Mesenchymal stem cell (in vitro differentiated cells and primary cell): Measurements from ENCODE around the gene KRT13.

Experiments
- DNase-seq: peaks from one replicate; pipeline ENCODE4 v3.0.0-alpha.2; 2013
- H2AFZ ChIP-seq: one replicate; pipeline ENCODE4 v1.6.1; 2013; ENCODE audit warnings: low read depth, mild to moderate bottlenecking, control low read depth, inconsistent platforms, low read length, moderate library complexity
- H2AK5ac ChIP-seq: 2 replicates; pipeline ENCODE4 v1.6.1; 2013; ENCODE audit warnings: low read length, moderate library complexity, mild to moderate bottlenecking, inconsistent platforms; ENCODE audit not compliant: severe bottlenecking
- H2BK120ac ChIP-seq: one replicate; pipeline ENCODE4 v1.6.1; 2013; ENCODE audit warnings: low read depth, mild to moderate bottlenecking, inconsistent platforms, low read length, moderate library complexity
- H2BK12ac ChIP-seq, 2 experiments: one replicate each; pipeline ENCODE4 v1.6.1; 2013; ENCODE audit warnings: inconsistent platforms in 2 of 2, low read length in 2 of 2, mild to moderate bottlenecking in 2 of 2, moderate library complexity in 2 of 2, control low read depth in 1 of 2
- H2BK15ac ChIP-seq: one replicate; pipeline ENCODE4 v1.6.1; 2013; ENCODE audit warnings: mild to moderate bottlenecking, low read depth, inconsistent platforms; ENCODE audit not compliant: poor library complexity, severe bottlenecking
- H2BK5ac ChIP-seq: 2 replicates; pipeline ENCODE4 v1.6.1; 2013; ENCODE audit warnings: low read depth, mild to moderate bottlenecking, low read length, control low read depth, inconsistent platforms; ENCODE audit not compliant: poor library complexity, severe bottlenecking
- H3K14ac ChIP-seq, 2 experiments: one replicate each; pipeline ENCODE4 v1.6.1; 2013; ENCODE audit warnings: inconsistent platforms in 2 of 2, low read length in 2 of 2, control low read depth in 1 of 2, mild to moderate bottlenecking in 1 of 2, moderate library complexity in 1 of 2
- H3K18ac ChIP-seq, 2 experiments: one replicate each; pipeline ENCODE4 v1.6.1; 2013; ENCODE audit warnings: inconsistent platforms in 2 of 2, low read length in 2 of 2, control low read depth in 1 of 2, low read depth in 1 of 2, mild to moderate bottlenecking in 1 of 2
- H3K23ac ChIP-seq, 2 experiments: one replicate each; pipeline ENCODE4 v1.6.1; 2013; ENCODE audit warnings: inconsistent platforms in 2 of 2, low read length in 2 of 2, mild to moderate bottlenecking in 2 of 2, moderate library complexity in 2 of 2, control low read depth in 1 of 2
- H3K27ac ChIP-seq: 2 replicates; pipeline ENCODE4 v1.5.1; 2013; ENCODE audit warnings: mild to moderate bottlenecking, moderate library complexity, low read length, control low read depth, inconsistent platforms; ENCODE audit not compliant: poor library complexity, severe bottlenecking
- H3K27me3 ChIP-seq, 2 experiments: 2 replicates each; pipeline versions ENCODE4 v1.6.1 to v1.7.0; 2013; ENCODE audit warnings: low read length in 2 of 2, mild to moderate bottlenecking in 2 of 2, moderate library complexity in 2 of 2, control low read depth in 1 of 2, inconsistent platforms in 1 of 2; ENCODE audit not compliant: control insufficient read depth in 1 of 2, insufficient read depth in 1 of 2
- H3K36me3 ChIP-seq, 2 experiments: 2 replicates each; pipeline versions ENCODE4 v1.6.1 to v1.7.0; 2013; ENCODE audit warnings: low read length in 2 of 2, control low read depth in 1 of 2, inconsistent platforms in 1 of 2, low read depth in 1 of 2, mild to moderate bottlenecking in 1 of 2; ENCODE audit not compliant: insufficient read depth in 2 of 2, control insufficient read depth in 1 of 2
- H3K4ac ChIP-seq, 2 experiments: one replicate each; pipeline ENCODE4 v1.6.1; 2013; ENCODE audit warnings: inconsistent platforms in 2 of 2, low read length in 2 of 2, mild to moderate bottlenecking in 2 of 2, moderate library complexity in 2 of 2, control low read depth in 1 of 2, low read depth in 1 of 2
- H3K4me1 ChIP-seq: 2 replicates; pipeline ENCODE4 v1.6.1; 2013; ENCODE audit warnings: low read depth, low read length, control low read depth; ENCODE audit not compliant: control insufficient read depth, insufficient read depth
- H3K4me2 ChIP-seq: 2 replicates; pipeline ENCODE4 v1.6.1; 2013; ENCODE audit warnings: low read length, mild to moderate bottlenecking, inconsistent platforms; ENCODE audit not compliant: poor library complexity, severe bottlenecking
- H3K4me3 ChIP-seq, 2 experiments: 2 replicates each; pipeline versions ENCODE4 v1.5.1 to v1.7.0; 2013; ENCODE audit warnings: low read length in 2 of 2, mild to moderate bottlenecking in 2 of 2, control low read depth in 1 of 2, low read depth in 1 of 2; ENCODE audit not compliant: insufficient read depth in 1 of 2
- H3K79me1 ChIP-seq: replicated peaks from 2 replicates; pipeline ENCODE4 v1.6.1; 2013; ENCODE audit warnings: mild to moderate bottlenecking, control low read depth, low read length, inconsistent platforms; ENCODE audit not compliant: poor library complexity, severe bottlenecking
- H3K9ac ChIP-seq: 2 replicates; pipeline ENCODE4 v1.7.0; 2013; ENCODE audit warnings: mild to moderate bottlenecking, low read length, moderate library complexity
- H3K9me3 ChIP-seq: 2 replicates; pipeline ENCODE4 v1.7.0; 2013; ENCODE audit warnings: mild to moderate bottlenecking, low read length; ENCODE audit not compliant: control insufficient read depth
- H4K8ac ChIP-seq: one replicate; pipeline ENCODE4 v1.6.1; 2013; ENCODE audit warnings: inconsistent platforms, mild to moderate bottlenecking, low read length, moderate library complexity
- H4K91ac ChIP-seq: one replicate; pipeline ENCODE4 v1.6.1; 2013; ENCODE audit warnings: mild to moderate bottlenecking, low read length, inconsistent platforms
- WGBS: methylation state at CpG from one replicate; pipeline ENCODE4 v1.1.7; 2013; ENCODE audit warnings: mixed read lengths; 5-methylcytosine and 5-hydroxymethylcytosine counted together

The KRT13 gene

GRCh38 chr17:41504246-41504977 is 1.0 kb downstream of the KRT13 start:
- H3K79me1 ChIP-seq: no peaks in the 10 kb centered on the region
- no peak overlapping the region for H3K4me2 ChIP-seq
- no peak overlapping the region for H3K4me3 ChIP-seq
- peaks cover 9% of the 10 kb centered on the region for H3K4me1 ChIP-seq
- H2BK120ac ChIP-seq: no peak overlapping the region
- no peak overlapping the region for H3K18ac ChIP-seq
- H3K36me3 ChIP-seq: no peaks in the 10 kb centered on the region
- no peak overlapping the region for H2BK12ac ChIP-seq
- no peak overlapping the region for H4K8ac ChIP-seq
- no peak overlapping the region for H3K23ac ChIP-seq
- no peak overlapping the region for H3K14ac ChIP-seq
- no peak overlapping the region for H2BK15ac ChIP-seq
- H2AFZ ChIP-seq: no peak overlapping the region
- H3K9me3 ChIP-seq: no peaks in the 10 kb centered on the region
- H3K9ac ChIP-seq: no peak overlapping the region
- peaks cover 0 to 8% of the 10 kb centered on the region in 2 experiments for H3K27me3 ChIP-seq
- no peak overlapping the region for H2AK5ac ChIP-seq
- H3K27ac ChIP-seq: no peak overlapping the region
- 81% methylated on average over 6 of the region's 8 CpGs for WGBS
- no peak for DNase-seq
- H4K91ac ChIP-seq: no peak overlapping the region
- H3K4ac ChIP-seq: no peak overlapping the region
- H2BK5ac ChIP-seq: no peak overlapping the region

GRCh38 chr17:41503202-41503601 is 2.2 kb downstream of the KRT13 start:
- Histone ChIP-seq H3K27me3 (no peaks in the 10 kb centered on the region), H3K14ac (no peak overlapping the region), H3K9ac (no peak overlapping the region), H2BK5ac (no peak overlapping the region), H3K4ac (no peak overlapping the region), H2BK12ac (no peak overlapping the region), H2AFZ (no peak overlapping the region), H3K36me3 (no peaks in the 10 kb centered on the region), H3K18ac (no peak overlapping the region), H3K9me3 (no peaks in the 10 kb centered on the region), H2BK15ac (no peak overlapping the region), H2BK120ac (no peak overlapping the region), H3K4me2 (no peak overlapping the region), H3K4me1 (peaks cover 9% of the 10 kb centered on the region), H4K91ac (no peak overlapping the region), H2AK5ac (no peak overlapping the region), H3K4me3 (no peak overlapping the region), H3K79me1 (no peaks in the 10 kb centered on the region), H3K27ac (no peak overlapping the region), H4K8ac (no peak overlapping the region), H3K23ac (no peak overlapping the region)
- 95% methylated on average over 4 of the region's 9 CpGs for WGBS
- no peak for DNase-seq

- H3K4ac ChIP-seq: peak overlapping the region in 1 of 2 experiments; percentile 46
- WGBS: 62% methylated on average over 15 of the region's 15 CpGs
These were observed 5.1 kb downstream of the KRT13 start for GRCh38 chr17:41500131-41500911.

GRCh38 chr17:41499714-41500113 is 5.7 kb downstream of the KRT13 start:
- H3K36me3 ChIP-seq: no peaks in the 10 kb centered on the region
- H3K9ac ChIP-seq: no peak overlapping the region
- H3K4me3 ChIP-seq: no peak overlapping the region
- no peak overlapping the region for H3K18ac ChIP-seq
- H3K27ac ChIP-seq: no peak overlapping the region
- H3K27me3 ChIP-seq: no peaks in the 10 kb centered on the region
- H2BK15ac ChIP-seq: no peak overlapping the region
- H2BK5ac ChIP-seq: no peak overlapping the region
- H2BK120ac ChIP-seq: no peak overlapping the region
- no peak overlapping the region for H3K14ac ChIP-seq
- no peaks in the 10 kb centered on the region for H3K9me3 ChIP-seq
- H4K8ac ChIP-seq: no peak overlapping the region
- H3K4me1 ChIP-seq: peaks cover 14% of the 10 kb centered on the region
- H3K23ac ChIP-seq: no peak overlapping the region
- H3K4ac ChIP-seq: no peak overlapping the region
- H2AK5ac ChIP-seq: no peak overlapping the region
- DNase-seq: no peak
- no peak overlapping the region for H2AFZ ChIP-seq
- peak overlapping the region; percentile 43 for H4K91ac ChIP-seq
- WGBS: 91% methylated on average over 5 of the region's 5 CpGs
- no peaks in the 10 kb centered on the region for H3K79me1 ChIP-seq
- H3K4me2 ChIP-seq: no peak overlapping the region
- peak overlapping the region; percentile 1 to 69 for H2BK12ac ChIP-seq

More at GRCh38 chr17:41500131-41500911, 5.1 kb downstream of the KRT13 start:
- no peak overlapping the region for H2BK15ac ChIP-seq
- peak overlapping the region; percentile 64 for H4K8ac ChIP-seq
- H3K79me1 ChIP-seq: no peaks in the 10 kb centered on the region
- H3K9me3 ChIP-seq: no peaks in the 10 kb centered on the region
- H3K4me1 ChIP-seq: peaks cover 13% of the 10 kb centered on the region
- H4K91ac ChIP-seq: peak overlapping the region; percentile 43
- H3K27me3 ChIP-seq: no peaks in the 10 kb centered on the region
- H3K14ac ChIP-seq: no peak overlapping the region
- no peak overlapping the region for H2AK5ac ChIP-seq
- H2BK5ac ChIP-seq: no peak overlapping the region
- H2BK12ac ChIP-seq: peak overlapping the region; percentile 13 to 33
- H3K36me3 ChIP-seq: no peaks in the 10 kb centered on the region
- H3K18ac ChIP-seq: peak overlapping the region; percentile 2 to 48
- no peak overlapping the region for H3K27ac ChIP-seq
- no peak overlapping the region for H2BK120ac ChIP-seq
- H2AFZ ChIP-seq: no peak overlapping the region
- H3K9ac ChIP-seq: no peak overlapping the region
- no peak overlapping the region for H3K4me3 ChIP-seq
- H3K4me2 ChIP-seq: no peak overlapping the region
- DNase-seq: peak; percentile 38
- H3K23ac ChIP-seq: no peak overlapping the region
